Eye (tissue), 1 donor: Measurements from ENCODE around the gene BCLAF3.

Experiments
- DNase-seq: peaks from one replicate; pipeline ENCODE4 v3.0.0-alpha.2; 2015

Gene BCLAF3

DNA sequence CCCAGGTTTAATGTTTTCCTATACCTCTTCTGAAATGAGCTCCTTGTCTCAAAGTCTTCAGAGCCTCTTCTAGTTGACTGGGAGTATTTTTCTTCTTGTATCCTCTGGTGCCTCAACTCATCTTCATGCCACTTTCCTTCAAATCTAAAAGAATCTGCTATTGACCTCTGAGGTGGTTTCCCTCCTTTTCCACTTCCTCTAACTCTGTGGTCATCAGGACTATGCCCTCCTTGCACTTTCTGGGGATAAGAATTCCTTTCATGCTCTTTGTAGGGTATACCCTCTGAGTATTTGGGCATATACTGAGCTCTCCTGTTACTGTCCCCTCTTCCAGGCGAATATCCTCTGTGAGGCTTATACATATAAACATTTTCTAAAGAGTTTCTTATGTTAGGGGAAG is 24.8 kb downstream of the BCLAF3 start:
- DNase-seq = no peak

DNA sequence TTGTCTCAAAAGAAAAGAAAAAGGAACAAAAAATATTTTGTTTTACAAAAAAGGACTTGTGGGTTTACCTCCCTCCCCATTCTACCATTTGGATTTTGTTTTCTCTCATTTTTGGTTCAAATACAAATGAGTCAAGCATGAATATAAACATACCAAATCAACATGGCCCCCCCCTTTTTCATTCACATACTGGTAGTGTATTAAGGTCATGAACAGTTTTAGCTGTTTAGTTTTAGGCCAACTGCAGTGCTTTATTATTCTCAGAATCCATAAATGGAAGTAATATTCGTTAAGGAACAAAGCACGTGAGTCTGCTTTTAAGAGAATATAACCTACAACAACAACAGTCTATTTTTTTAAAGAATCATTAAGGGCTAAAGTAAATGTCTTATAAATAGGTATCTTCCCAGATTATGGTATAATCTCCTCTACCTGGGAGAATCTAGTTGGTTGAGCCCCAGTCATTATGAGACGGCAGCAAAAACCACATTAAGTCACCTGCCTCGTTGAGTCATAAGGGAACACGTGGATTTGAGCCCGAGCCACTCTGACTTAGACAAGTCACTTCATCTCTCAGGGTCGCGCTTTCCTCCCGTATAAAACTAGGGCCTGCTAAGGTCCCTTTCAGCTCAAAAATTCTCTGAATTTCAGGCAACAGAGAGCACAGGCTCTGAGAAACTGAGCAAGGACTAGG is 26.7 kb downstream of the BCLAF3 start:
- no peak for DNase-seq

DNA sequence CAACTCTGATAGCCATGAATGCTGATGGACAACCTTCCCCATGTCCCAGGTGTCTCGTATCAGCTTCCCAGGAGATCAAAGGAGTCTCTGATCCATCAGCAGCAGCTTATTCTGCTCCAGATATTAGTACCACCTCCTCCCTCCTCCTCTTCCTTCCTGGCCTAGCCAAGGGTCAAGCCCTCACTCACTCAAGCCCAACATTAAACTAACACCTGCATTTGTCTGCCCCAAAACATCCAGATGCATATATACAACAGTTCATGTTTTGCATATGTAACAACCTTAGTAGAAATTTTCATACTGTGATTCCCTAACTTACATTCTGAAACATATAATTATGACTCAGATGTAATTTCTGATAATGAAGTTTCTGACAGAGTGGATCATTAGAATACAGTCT is 29.9 kb downstream of the BCLAF3 start:
- no peak for DNase-seq

DNA sequence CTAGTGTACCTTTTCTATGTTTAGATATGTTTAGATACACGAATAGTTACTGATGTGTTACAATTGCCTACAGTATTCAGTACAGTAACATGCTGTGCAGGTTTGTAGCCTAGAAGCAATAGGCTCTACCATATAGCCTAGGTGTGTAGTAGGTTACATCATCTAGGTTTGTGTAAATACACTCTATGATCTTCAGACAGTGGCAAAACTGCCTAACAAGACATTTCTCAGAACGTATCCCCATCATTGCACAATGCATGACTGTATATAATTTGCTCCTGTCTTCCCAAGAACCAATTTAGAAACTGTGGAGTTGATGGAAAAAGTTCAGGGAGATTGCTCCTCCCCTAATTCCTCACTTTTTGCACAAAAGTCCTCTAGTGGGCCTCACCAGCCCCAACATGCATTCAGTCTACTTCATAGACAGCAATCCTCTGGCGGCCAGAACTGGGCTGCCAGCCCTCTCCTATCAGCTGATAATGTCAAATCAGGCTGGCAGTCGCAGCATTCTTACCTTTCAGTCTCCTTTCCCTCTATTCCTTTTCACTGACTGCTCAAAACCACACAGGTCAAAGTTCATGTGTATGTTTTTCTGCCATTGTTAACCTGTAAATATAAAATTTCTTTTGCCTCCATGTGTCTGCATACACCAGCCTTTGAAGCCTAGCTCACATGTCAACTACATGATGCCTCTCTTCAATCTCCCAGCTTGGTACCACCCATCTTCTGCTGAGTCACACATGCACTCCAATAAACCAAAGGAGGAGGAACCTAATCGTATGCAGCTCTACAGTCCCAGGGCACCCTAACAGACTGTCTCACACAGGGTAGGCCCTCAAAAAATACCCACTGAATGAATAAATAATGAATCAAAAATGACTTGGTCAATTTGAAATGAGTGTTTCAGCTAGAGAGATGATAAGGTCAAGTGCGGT is 32.0 kb downstream of the BCLAF3 start:
- DNase-seq = no peak

DNA sequence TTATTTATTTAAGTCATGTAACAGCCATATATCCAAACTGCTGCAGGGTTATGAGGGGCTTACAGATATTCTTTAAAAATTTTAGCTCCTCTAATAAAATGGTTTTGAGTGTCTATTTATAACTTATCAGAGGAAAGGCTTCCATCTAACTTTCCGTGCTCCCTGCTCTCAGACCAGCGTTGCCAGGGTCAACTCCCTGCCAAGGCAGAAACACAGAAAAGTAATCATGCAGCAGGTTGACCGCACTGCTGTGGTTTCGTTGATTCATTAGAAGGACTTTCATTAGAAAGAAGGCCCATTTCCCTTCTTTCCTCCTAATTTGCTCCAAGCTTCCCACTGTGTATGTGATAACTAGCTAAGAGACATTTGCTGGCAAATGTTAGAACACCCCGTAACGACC is 33.9 kb downstream of the BCLAF3 start:
- DNase-seq = no peak

DNA sequence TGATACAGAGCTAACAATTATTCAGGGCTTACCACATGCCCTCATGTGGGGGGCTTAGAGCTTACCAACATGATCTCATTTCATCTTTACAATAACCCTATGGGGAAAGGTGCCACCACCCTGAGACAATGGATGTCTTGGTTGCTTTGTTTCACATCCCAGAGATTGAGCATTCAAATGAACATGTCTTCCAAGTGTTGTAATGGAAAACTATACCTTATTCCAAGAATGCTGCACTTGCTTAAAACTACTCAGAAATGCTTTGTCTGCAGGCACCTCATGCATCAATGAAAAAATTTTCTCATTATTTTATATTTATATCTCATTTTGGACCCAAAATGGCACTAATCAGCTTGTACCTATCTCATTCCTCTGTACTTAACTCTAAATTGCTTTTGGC is 34.6 kb downstream of the BCLAF3 start:
- DNase-seq = no peak

DNA sequence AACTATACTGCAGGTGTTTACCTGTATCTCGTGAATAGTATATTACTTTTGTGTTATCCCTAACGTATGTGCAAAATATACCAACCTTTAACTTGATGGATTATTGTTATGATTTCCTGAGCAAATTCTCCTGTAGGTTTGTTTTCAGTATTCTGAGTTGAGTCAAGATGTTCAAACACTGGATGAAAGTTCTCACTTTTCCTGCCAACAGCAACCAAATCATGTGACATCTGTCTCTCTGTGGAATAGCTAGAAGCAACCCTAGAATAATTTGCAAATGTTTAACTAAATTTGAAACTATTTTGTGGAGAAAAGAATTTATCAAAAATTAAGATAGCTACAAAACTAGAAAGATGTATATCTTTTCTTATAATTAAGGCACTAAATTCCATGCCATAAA is 35.6 kb downstream of the BCLAF3 start:
- no peak for DNase-seq

DNA sequence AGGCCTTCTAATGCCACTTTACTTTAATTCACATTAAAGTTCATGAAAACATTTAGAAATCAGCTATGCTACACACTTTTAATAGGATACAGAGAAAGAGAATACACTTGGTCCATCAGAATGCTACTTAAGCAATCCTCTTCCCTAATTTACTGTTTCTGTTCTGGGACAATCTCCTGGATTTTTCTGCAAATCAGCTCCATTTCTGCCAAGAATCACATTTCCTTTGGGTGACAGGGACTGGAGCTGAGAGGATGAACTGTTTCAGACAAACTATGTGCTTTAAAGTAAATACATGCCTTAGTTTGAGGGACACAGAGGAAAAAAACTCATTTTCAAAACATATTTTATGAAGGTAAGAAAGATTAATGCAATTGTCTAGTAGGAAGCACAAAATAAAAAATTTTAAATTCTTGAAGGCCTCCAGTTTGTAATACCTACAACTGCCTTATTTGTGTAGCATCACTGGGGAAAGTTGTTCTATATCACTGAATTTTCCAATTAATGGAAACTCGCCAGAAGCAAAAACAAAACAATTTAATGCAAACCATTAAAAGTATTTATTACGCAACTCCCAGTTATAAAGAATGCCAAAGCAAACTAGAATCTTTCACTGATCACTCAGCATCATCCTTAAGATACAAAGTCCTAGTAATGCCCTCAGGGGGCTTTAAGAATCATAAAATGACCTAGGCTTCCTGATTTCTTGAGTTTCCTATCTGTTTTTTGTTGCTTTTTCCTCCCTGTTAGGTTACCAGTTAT is 36.3 kb downstream of the BCLAF3 start:
- no peak for DNase-seq

DNA sequence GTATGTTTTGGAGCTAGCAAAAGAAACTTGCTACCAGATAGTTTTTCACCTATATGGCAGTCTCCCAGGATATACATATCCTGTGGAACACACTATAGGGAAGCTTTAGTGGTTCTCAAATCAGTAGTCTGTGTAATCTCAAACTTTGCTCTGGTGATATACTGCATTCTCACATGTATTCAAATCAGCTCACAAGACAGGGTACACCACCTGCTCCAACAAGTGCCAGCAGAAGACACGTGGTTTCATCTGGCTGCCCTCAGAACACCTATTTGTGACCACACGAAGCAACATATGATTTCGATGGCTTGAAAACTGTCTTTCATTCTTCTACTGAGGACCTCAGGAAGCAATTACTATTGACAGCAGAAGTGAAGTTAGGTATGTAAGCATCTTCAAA is 37.7 kb downstream of the BCLAF3 start:
- DNase-seq = no peak

DNA sequence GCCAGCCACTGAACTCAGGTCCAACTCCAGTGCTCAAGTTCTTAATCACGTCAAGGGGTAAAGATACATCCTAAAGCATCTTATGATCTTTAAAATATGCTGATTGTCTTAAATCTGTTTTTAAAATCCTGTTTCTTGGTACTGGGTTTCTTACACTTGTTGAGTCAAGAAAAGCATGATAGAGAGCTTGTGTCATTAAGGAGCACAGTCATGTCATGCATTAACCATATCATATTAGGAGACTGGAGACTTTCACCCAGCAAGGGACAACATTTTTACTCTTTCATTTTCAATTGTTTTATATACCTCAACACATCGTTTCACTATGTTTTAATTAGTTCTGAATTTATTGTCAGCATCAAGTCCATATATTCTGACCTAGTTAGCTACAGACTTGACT is 41.5 kb downstream of the BCLAF3 start:
- DNase-seq = no peak

DNA sequence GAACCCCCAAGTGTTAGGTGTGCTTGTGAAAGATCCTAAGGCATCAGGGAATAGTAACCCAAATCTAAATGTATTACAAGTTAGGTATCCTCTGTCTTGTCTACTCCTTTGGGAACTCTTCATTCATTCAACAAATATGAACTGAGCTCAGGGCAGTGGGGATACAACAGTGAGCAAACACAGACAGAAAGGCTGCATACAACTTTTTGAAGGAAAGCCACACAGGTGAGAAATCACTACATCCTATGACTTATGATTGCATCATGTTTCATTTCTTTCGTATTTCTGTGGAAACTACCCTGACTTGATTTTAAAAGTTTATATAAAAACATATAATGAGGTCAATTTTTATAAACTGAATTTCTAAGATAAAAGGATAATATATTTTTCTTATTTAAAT is 43.2 kb downstream of the BCLAF3 start:
- no peak for DNase-seq
